Liver (tissue), 9 donors: Measurements from ENCODE around the gene MOSPD3. TPM values are rescaled to one million over a fixed set of nuclear protein-coding genes. Genes with fewer than 3 reads are reported as not detected.
"Not testable (repeated sequence)": the region's sequence is repeated elsewhere in the genome, so short reads cannot be mapped to it uniquely, and the experiment has no call there.

Experiments
- DNase-seq: peaks from one replicate; pipeline ENCODE4 v3.0.0-alpha.2; 2017; ENCODE audit warnings: low spot score
- H3K27ac ChIP-seq, 2 donors: one replicate each; pipeline ENCODE4 v1.7.0; 2013; ENCODE audit warnings: inconsistent platforms in 2 of 2, low read length in 2 of 2, control low read depth in 1 of 2, low read depth in 1 of 2, mild to moderate bottlenecking in 1 of 2
- H3K27me3 ChIP-seq, 4 donors: one replicate each; pipeline versions ENCODE4 v1.6.1 to v1.7.0; 2013; ENCODE audit warnings: low read length in 3 of 4, inconsistent platforms in 1 of 4, mild to moderate bottlenecking in 1 of 4, moderate library complexity in 1 of 4; ENCODE audit not compliant: control insufficient read depth in 4 of 4, insufficient read depth in 4 of 4
- H3K36me3 ChIP-seq, 4 donors: one replicate each; pipeline versions ENCODE4 v1.6.1 to v1.7.0; 2013; ENCODE audit warnings: low read length in 3 of 4, mild to moderate bottlenecking in 3 of 4, low read depth in 1 of 4, moderate library complexity in 1 of 4; ENCODE audit not compliant: control insufficient read depth in 4 of 4, insufficient read depth in 3 of 4
- H3K4me1 ChIP-seq, 4 donors: one replicate each; pipeline versions ENCODE4 v1.6.1 to v1.7.0; 2013; ENCODE audit warnings: low read length in 3 of 4, mild to moderate bottlenecking in 3 of 4, moderate library complexity in 1 of 4; ENCODE audit not compliant: control insufficient read depth in 4 of 4, insufficient read depth in 4 of 4
- H3K4me3 ChIP-seq, 3 donors: one replicate each; pipeline versions ENCODE4 v1.6.1 to v1.7.0; 2013; ENCODE audit warnings: low read length in 3 of 3, control low read depth in 1 of 3, low read depth in 1 of 3, mild to moderate bottlenecking in 1 of 3
- H3K9ac ChIP-seq, 2 donors: one replicate each; pipeline ENCODE4 v1.7.0; 2013; ENCODE audit warnings: low read length in 2 of 2, mild to moderate bottlenecking in 2 of 2, moderate library complexity in 2 of 2, control low read depth in 1 of 2, low read depth in 1 of 2
- H3K9me3 ChIP-seq, 4 donors: one replicate each; pipeline versions ENCODE4 v1.6.1 to v1.7.0; 2013; ENCODE audit warnings: low read length in 3 of 4; ENCODE audit not compliant: control insufficient read depth in 4 of 4
- EGR1 ChIP-seq, 2 donors: IDR thresholded peaks; 2 replicates each; pipeline ENCODE4 v1.6.1; 2016 to 2018; ENCODE audit warnings: antibody characterized with exemption in 2 of 2, low read depth in 2 of 2
- GABPA ChIP-seq, 2 donors: IDR thresholded peaks in 1 of 2; conservative IDR thresholded peaks in 1 of 2; 2 replicates each; pipeline ENCODE4 v1.6.1; 2016; ENCODE audit warnings: antibody characterized with exemption in 2 of 2, mild to moderate bottlenecking in 1 of 2, moderate library complexity in 1 of 2
- HNF4A ChIP-seq, 2 donors: conservative IDR thresholded peaks; 2 replicates each; pipeline ENCODE4 v1.6.1; 2016; ENCODE audit warnings: antibody characterized with exemption in 2 of 2, mild to moderate bottlenecking in 2 of 2
- HNF4G ChIP-seq: IDR thresholded peaks from 2 replicates; pipeline ENCODE4 v1.6.1; 2016; ENCODE audit warnings: antibody characterized with exemption
- NR2F2 ChIP-seq: IDR thresholded peaks from 2 replicates; pipeline ENCODE4 v1.6.1; 2016; ENCODE audit warnings: antibody characterized with exemption
- RAD21 ChIP-seq, 2 donors: IDR thresholded peaks; 2 replicates each; pipeline ENCODE4 v1.6.1; 2016; ENCODE audit warnings: antibody characterized with exemption in 2 of 2, mild to moderate bottlenecking in 2 of 2
- YY1 ChIP-seq: IDR thresholded peaks from 2 replicates; pipeline ENCODE4 v1.6.1; 2016; ENCODE audit warnings: antibody characterized with exemption, mild to moderate bottlenecking
- WGBS: extraction: QIAGEN DNeasy Blood & Tissue Kit; methylation state at CpG from one replicate; pipeline ENCODE4 v1.1.7; 2013; 5-methylcytosine and 5-hydroxymethylcytosine counted together
- polyA plus RNA-seq, 2 donors: library from polyadenylated mRNA; stranded (reverse) in 1 of 2; unstranded in 1 of 2; fragments of 200-250 nt in 1 of 2; fragments of >200 nt in 1 of 2; fragmentation: Nextera tagmentation in 1 of 2; extraction: Ambion mirVana in 1 of 2; gene quantifications; one replicate each; pipeline versions ENCODE4 v1.2.1 to v1.2.3, GENCODE V29; 2013 to 2015
- total RNA-seq, 2 donors: library from RNA; depleted of rRNA; stranded (reverse); fragments of >200 nt; gene quantifications; one replicate each; pipeline ENCODE4 v1.2.3, GENCODE V29; 2014
- TF ChIP-seq, protein P1 (sequence below): IDR thresholded peaks from 2 replicates; pipeline ENCODE4 v1.6.1; 2016; ENCODE audit warnings: antibody characterized with exemption, mild to moderate bottlenecking
- TF ChIP-seq, protein P2 (sequence below): fragments of 150-350 bp; IDR thresholded peaks from 2 replicates; pipeline ENCODE4 v1.5.1; 2017; ENCODE audit warnings: improper control_type of control experiment, low read depth, low read length; ENCODE audit not compliant: missing input control
- donor health status: healthy.
- donor health status: healthy.
- donor health status: healthy.
- donor health status: healthy.
- donor health status: healthy.

MOSPD3 gene
- total and polyA plus RNA-seq, 4 donors = 3.5 to 15.7 (median 8.6) TPM

DNA sequence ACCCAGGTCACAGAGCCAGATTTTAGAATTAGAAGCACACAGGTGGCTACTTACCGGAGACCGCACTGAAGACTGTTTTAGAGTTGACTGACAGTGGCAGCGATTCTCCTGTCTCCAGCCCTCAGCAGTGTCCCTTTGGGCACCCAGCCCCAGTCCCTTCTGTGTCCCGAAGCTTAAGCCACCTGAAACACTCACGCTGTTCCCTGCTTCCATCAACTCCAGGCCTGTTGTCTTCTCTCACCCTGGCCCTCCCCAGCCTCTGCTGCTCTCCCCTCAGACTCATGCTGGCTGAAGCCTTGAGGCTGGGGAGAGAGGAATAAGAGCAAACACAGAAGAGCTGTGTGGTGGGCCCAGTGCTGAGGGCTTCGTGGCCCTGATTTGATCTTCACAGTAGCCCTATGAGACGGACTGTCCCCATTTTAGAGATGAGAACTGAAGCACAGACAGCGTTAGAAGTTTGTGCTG, 49.2 kb upstream of the MOSPD3 start:
- WGBS = 87% methylated on average over 8 of the region's 8 CpGs
- H3K9ac ChIP-seq = no peak overlapping the region
- H3K9me3 ChIP-seq = no peaks in the 10 kb centered on the region
- peaks cover 10 to 25% (median 15%) of the 10 kb centered on the region in 4 donors for H3K36me3 ChIP-seq
- H3K27ac ChIP-seq = no peak overlapping the region
- no peaks in the 10 kb centered on the region for H3K27me3 ChIP-seq
- H3K4me1 ChIP-seq = peaks cover 30 to 86% (median 66%) of the 10 kb centered on the region in 4 donors
- TF ChIP-seq YY1 = no peak
- no peak for TF ChIP-seq EGR1 (IDR thresholded peaks at IDR 0.05; ENCODE audit: low read depth in 2 of 2)
- no peak for DNase-seq
- H3K4me3 ChIP-seq = no peak overlapping the region

DNA sequence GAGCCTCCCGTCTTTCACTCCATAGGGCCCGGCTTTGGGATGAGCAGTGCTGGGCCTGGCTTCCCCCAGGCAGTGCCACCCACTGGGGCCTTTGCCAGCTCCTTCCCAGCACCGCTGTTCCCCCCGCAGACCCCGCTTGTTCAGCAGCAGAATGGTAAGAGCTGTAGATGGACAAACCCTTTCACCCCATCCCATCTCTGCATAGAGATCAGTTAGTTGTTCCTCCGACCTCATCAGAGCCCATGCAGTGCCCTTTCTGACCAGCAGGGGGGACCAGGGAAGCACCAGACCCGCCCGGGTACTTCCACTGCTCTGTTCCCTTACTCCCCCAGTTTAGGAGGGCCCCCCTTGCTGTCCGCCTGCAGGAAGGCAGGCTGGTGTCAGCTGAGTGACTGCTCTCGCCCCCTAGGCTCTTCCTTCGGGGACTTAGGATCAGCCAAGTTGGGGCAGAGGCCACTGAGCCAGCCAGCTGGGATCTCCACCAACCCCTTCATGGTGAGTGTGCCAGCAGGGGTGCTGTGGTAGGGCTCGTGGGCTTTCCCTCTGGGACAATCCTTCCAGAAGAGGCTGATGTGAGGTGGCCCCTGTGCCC, 48.4 kb upstream of the MOSPD3 start:
- no peaks in the 10 kb centered on the region for H3K27me3 ChIP-seq
- H3K9ac ChIP-seq = no peak overlapping the region
- peak; percentile 90 for DNase-seq
- H3K27ac ChIP-seq = peak overlapping the region; percentile 15 to 46
- TF ChIP-seq, protein P1, sequence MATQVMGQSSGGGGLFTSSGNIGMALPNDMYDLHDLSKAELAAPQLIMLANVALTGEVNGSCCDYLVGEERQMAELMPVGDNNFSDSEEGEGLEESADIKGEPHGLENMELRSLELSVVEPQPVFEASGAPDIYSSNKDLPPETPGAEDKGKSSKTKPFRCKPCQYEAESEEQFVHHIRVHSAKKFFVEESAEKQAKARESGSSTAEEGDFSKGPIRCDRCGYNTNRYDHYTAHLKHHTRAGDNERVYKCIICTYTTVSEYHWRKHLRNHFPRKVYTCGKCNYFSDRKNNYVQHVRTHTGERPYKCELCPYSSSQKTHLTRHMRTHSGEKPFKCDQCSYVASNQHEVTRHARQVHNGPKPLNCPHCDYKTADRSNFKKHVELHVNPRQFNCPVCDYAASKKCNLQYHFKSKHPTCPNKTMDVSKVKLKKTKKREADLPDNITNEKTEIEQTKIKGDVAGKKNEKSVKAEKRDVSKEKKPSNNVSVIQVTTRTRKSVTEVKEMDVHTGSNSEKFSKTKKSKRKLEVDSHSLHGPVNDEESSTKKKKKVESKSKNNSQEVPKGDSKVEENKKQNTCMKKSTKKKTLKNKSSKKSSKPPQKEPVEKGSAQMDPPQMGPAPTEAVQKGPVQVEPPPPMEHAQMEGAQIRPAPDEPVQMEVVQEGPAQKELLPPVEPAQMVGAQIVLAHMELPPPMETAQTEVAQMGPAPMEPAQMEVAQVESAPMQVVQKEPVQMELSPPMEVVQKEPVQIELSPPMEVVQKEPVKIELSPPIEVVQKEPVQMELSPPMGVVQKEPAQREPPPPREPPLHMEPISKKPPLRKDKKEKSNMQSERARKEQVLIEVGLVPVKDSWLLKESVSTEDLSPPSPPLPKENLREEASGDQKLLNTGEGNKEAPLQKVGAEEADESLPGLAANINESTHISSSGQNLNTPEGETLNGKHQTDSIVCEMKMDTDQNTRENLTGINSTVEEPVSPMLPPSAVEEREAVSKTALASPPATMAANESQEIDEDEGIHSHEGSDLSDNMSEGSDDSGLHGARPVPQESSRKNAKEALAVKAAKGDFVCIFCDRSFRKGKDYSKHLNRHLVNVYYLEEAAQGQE = no peak
- TF ChIP-seq GABPA (IDR thresholded peaks at IDR 0.05 in 1 of 2, conservative IDR thresholded peaks at IDR 0.05 in 1 of 2) = no peak
- TF ChIP-seq HNF4G = no peak
- no peak for TF ChIP-seq NR2F2
- no peak for TF ChIP-seq HNF4A (conservative IDR thresholded peaks at IDR 0.05)
- TF ChIP-seq EGR1 (IDR thresholded peaks at IDR 0.05; ENCODE audit: low read depth in 2 of 2) = no peak
- TF ChIP-seq, protein P2, sequence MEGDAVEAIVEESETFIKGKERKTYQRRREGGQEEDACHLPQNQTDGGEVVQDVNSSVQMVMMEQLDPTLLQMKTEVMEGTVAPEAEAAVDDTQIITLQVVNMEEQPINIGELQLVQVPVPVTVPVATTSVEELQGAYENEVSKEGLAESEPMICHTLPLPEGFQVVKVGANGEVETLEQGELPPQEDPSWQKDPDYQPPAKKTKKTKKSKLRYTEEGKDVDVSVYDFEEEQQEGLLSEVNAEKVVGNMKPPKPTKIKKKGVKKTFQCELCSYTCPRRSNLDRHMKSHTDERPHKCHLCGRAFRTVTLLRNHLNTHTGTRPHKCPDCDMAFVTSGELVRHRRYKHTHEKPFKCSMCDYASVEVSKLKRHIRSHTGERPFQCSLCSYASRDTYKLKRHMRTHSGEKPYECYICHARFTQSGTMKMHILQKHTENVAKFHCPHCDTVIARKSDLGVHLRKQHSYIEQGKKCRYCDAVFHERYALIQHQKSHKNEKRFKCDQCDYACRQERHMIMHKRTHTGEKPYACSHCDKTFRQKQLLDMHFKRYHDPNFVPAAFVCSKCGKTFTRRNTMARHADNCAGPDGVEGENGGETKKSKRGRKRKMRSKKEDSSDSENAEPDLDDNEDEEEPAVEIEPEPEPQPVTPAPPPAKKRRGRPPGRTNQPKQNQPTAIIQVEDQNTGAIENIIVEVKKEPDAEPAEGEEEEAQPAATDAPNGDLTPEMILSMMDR = peak; percentile 94
- TF ChIP-seq RAD21 (IDR thresholded peaks at IDR 0.05) = peak; percentile 79 to 83
- H3K9me3 ChIP-seq = no peaks in the 10 kb centered on the region
- H3K36me3 ChIP-seq = peaks cover 5 to 23% (median 15%) of the 10 kb centered on the region in 4 donors
- 51% methylated on average over 12 of the region's 12 CpGs for WGBS
- no peak overlapping the region for H3K4me3 ChIP-seq
- H3K4me1 ChIP-seq = peaks cover 33 to 90% (median 71%) of the 10 kb centered on the region in 4 donors

DNA sequence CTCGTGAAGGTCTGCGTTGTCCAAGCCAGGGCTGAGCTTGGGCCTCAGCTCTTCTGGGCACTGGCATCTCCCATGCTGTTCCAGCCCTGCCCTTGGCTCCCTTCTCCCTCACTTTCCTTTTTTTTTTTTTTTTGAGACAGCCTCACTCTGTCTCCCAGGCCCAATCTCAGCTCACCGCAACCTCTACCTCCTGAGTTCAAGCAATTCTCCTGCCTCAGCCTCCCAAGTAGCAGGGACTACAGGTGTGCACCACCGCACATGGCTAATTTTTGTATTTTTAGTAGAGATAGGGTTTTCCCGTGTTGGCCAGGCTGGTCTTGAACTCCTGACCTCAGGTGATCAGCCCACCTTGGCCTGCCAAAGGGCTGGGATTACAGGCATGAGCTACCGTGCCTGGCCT, 47.9 kb upstream of the MOSPD3 start:
- peaks cover 34 to 91% (median 73%) of the 10 kb centered on the region in 4 donors for H3K4me1 ChIP-seq

More for the DNA sequence above, 47.9 kb upstream of the MOSPD3 start:
- Histone ChIP-seq H3K27ac (peak overlapping the region; percentile 43 to 46), H3K9ac (peak overlapping the region in 1 of 2 donors; percentile 3), H3K36me3 (peaks cover 2 to 22% (median 15%) of the 10 kb centered on the region in 4 donors)
- not testable (repeated sequence) for H3K9me3 ChIP-seq, H3K27me3 ChIP-seq, DNase-seq, H3K4me3 ChIP-seq
- 78% methylated on average over 6 of the region's 6 CpGs for WGBS
